Fibroblast of skin of scalp (primary cell): ENCODE results near the gene ERN1.

ENCODE experiments used
- DNase-seq: peaks from one replicate; pipeline ENCODE4 v3.0.0-alpha.2; 2013

Gene ERN1

GRCh38 chr17:64057701-64058263 is 72.2 kb downstream of the ERN1 start:
- no peak for DNase-seq

- DNase-seq = no peak
These were observed 73.5 kb downstream of the ERN1 start for GRCh38 chr17:64056269-64057005.

GRCh38 chr17:64055183-64056142 is 74.5 kb downstream of the ERN1 start:
- DNase-seq = no peak

GRCh38 chr17:64054304-64054703 is 75.6 kb downstream of the ERN1 start:
- DNase-seq = no peak

GRCh38 chr17:64053101-64053500 is 76.8 kb downstream of the ERN1 start:
- DNase-seq = no peak

GRCh38 chr17:64051153-64051552 is 78.8 kb downstream of the ERN1 start:
- no peak for DNase-seq

- DNase-seq = no peak
These were observed 81.1 kb downstream of the ERN1 start for GRCh38 chr17:64048805-64049204.

GRCh38 chr17:64045176-64045575 is 84.8 kb downstream of the ERN1 start:
- DNase-seq = no peak

- DNase-seq = no peak
These were observed 87.1 kb downstream of the ERN1 start for GRCh38 chr17:64042700-64043485.

- no peak for DNase-seq
These were observed 88.0 kb downstream of the ERN1 start for GRCh38 chr17:64041912-64042311.

GRCh38 chr17:64040206-64040605 is 89.7 kb downstream of the ERN1 start:
- no peak for DNase-seq

GRCh38 chr17:64039106-64039400 is 90.9 kb downstream of the ERN1 start:
- DNase-seq = no peak

- DNase-seq = no peak
These were observed 91.4 kb downstream of the ERN1 start for GRCh38 chr17:64038331-64039105.

GRCh38 chr17:64037802-64038201 is 92.1 kb downstream of the ERN1 start:
- DNase-seq = no peak

- no peak for DNase-seq
These were observed 92.8 kb downstream of the ERN1 start for GRCh38 chr17:64037180-64037579.

- no peak for DNase-seq
These were observed 93.6 kb downstream of the ERN1 start for GRCh38 chr17:64036198-64036922.

GRCh38 chr17:64032081-64032480 is 97.9 kb downstream of the ERN1 start:
- peak; percentile 47 for DNase-seq

- DNase-seq = peak; percentile 60
These were observed 101.0 kb downstream of the ERN1 start for GRCh38 chr17:64028874-64029464.

- peak; percentile 68 for DNase-seq
These were observed 104.1 kb downstream of the ERN1 start for GRCh38 chr17:64025732-64026294.
